ENCODE results near the gene MOCS2.

Gene MOCS2

DNA sequence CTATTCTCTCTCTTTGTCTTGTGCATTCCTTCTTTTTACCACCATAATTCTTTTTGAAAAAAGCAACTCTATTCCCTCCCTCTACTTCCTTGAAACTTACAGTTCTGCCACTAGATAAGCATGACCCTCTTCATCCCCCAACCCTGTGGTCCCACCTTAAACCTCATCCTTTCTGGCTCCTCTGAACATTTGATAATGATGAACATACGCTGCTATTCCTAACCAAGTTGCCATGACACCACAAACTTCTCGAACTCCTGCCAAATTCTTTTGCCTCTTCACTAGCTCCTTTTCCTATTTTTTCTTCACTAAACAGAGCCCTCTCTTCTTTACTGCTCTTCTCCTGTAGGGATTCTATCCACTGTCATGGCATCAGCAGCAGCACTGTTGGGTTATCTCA lies 57.1 kb downstream of the MOCS2 start:
- DNase-seq (ENCODE audit: low read depth in 2 of 3, low spot score in 2 of 3) = no peak

GRCh38 chr5:53048248-53048647 lies 61.3 kb downstream of the MOCS2 start:
- DNase-seq (ENCODE audit: low read depth in 2 of 3, low spot score in 2 of 3) = no peak
